ENCODE measurements around the gene TSC22D4. TPM values are rescaled to one million over a fixed set of nuclear protein-coding genes. Genes with fewer than 3 reads are reported as not detected.
A peak's percentile ranks its signal among the peaks of the same experiment; 100 is the strongest.

The TSC22D4 gene
- total RNA-seq, 2 experiments from 2014 or later: 113 to 128 TPM

- peaks cover 66% of the 10 kb centered on the region for H3K4me1 Mint-ChIP-seq
- DNase-seq: no peak
- peak overlapping the region; percentile 93 for H3K27ac Mint-ChIP-seq
- peaks cover 60% of the 10 kb centered on the region for H3K36me3 Mint-ChIP-seq (ENCODE audit: low read depth)
- no peaks in the 10 kb centered on the region for H3K27me3 Mint-ChIP-seq
- H3K9me3 Mint-ChIP-seq: no peaks in the 10 kb centered on the region
- ChIA-PET POLR2A (interaction anchor here (1.3 kb wide), 1 partner anchor 11 kb away, joined by 6 read pairs; no protein-coding TSS in a partner anchor), CTCF (interaction anchor here (1.1 kb wide), 1 partner anchor 17 kb away, joined by 3 read pairs; no protein-coding TSS in a partner anchor)
- H3K4me3 Mint-ChIP-seq: peak overlapping the region; percentile 90
Measured at GRCh38 chr7:100433592-100434296, 45.3 kb downstream of the TSC22D4 start.

GRCh38 chr7:100433276-100433591 lies 45.8 kb downstream of the TSC22D4 start:
- POLR2A ChIA-PET: interaction anchor here (1.3 kb wide), 1 partner anchor 11 kb away, joined by 6 read pairs; no protein-coding TSS in a partner anchor
- CTCF ChIA-PET: no interaction called here
- Mint-ChIP-seq H3K9me3 (no peaks in the 10 kb centered on the region), H3K27ac (peak overlapping the region; percentile 93), H3K4me1 (peaks cover 68% of the 10 kb centered on the region), H3K4me3 (no peak overlapping the region), H3K36me3 (ENCODE audit: low read depth) (peaks cover 60% of the 10 kb centered on the region), H3K27me3 (no peaks in the 10 kb centered on the region)
- no peak for DNase-seq

GRCh38 chr7:100432621-100433275 lies 46.3 kb downstream of the TSC22D4 start:
- peaks cover 73% of the 10 kb centered on the region for H3K4me1 Mint-ChIP-seq
- H3K9me3 Mint-ChIP-seq: peaks cover 3% of the 10 kb centered on the region
- no peak for DNase-seq
- CTCF ChIA-PET: interaction anchor here (0.6 kb wide), 1 partner anchor 18 kb away, joined by 4 read pairs; no protein-coding TSS in a partner anchor
- H3K27me3 Mint-ChIP-seq: no peaks in the 10 kb centered on the region
- H3K36me3 Mint-ChIP-seq (ENCODE audit: low read depth): peaks cover 64% of the 10 kb centered on the region
- H3K4me3 Mint-ChIP-seq: peak overlapping the region; percentile 2
- H3K27ac Mint-ChIP-seq: peak overlapping the region; percentile 94
- POLR2A ChIA-PET: no interaction called here

DNA sequence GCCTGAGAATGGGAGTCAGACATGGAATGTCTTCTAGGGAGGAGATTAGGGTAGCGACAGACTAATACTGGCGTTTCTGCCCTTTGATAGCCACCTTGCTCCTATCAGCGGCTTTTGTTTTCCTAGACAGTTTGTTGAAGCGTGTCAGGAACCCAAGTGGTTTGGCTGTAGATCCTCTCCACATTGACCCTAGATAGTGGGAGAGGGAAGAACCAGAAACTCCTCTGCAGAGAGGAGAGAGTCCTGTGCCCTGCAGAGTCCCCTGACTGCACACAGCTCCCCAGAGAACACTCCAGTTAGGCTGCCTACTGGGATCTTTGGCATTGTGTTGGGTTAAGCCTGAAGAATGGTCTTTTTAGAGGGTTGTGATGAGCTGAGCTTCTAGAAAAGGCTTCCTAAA lies 47.0 kb downstream of the TSC22D4 start:
- no peak for DNase-seq
- H3K27me3 Mint-ChIP-seq: no peaks in the 10 kb centered on the region
- ChIA-PET POLR2A (no interaction called here), CTCF (interaction anchor here (0.6 kb wide), 1 partner anchor 17 kb away, joined by 4 read pairs; no protein-coding TSS in a partner anchor)
- peaks cover 65% of the 10 kb centered on the region for H3K36me3 Mint-ChIP-seq (ENCODE audit: low read depth)
- peak overlapping the region; percentile 81 for H3K4me3 Mint-ChIP-seq
- H3K9me3 Mint-ChIP-seq: peaks cover 5% of the 10 kb centered on the region
- H3K27ac Mint-ChIP-seq: peak overlapping the region; percentile 94
- H3K4me1 Mint-ChIP-seq: peaks cover 70% of the 10 kb centered on the region

- POLR2A ChIA-PET: no interaction called here
- Mint-ChIP-seq H3K4me3 (peak overlapping the region; percentile 81), H3K27me3 (no peaks in the 10 kb centered on the region), H3K36me3 (ENCODE audit: low read depth) (peaks cover 63% of the 10 kb centered on the region), H3K27ac (peak overlapping the region; percentile 94), H3K9me3 (peaks cover 5% of the 10 kb centered on the region), H3K4me1 (peaks cover 67% of the 10 kb centered on the region)
- no peak for DNase-seq
- CTCF ChIA-PET: no interaction called here
Measured at GRCh38 chr7:100431286-100431735, 47.7 kb downstream of the TSC22D4 start.

- peak overlapping the region; percentile 94 for H3K27ac Mint-ChIP-seq
- H3K36me3 Mint-ChIP-seq (ENCODE audit: low read depth): peaks cover 61% of the 10 kb centered on the region
- POLR2A ChIA-PET: interaction anchor here (0.6 kb wide), 1 partner anchor 16 kb away, joined by 4 read pairs; no protein-coding TSS in a partner anchor
- peaks cover 5% of the 10 kb centered on the region for H3K9me3 Mint-ChIP-seq
- DNase-seq: peak; percentile 30
- H3K4me3 Mint-ChIP-seq: peak overlapping the region; percentile 81
- peaks cover 3% of the 10 kb centered on the region for H3K27me3 Mint-ChIP-seq
- peaks cover 66% of the 10 kb centered on the region for H3K4me1 Mint-ChIP-seq
- CTCF ChIA-PET: interaction anchor here (0.6 to 2.6 kb wide), 3 partner anchors 19 to 1039 kb away, joined by 6 to 14 read pairs (median 6); no protein-coding TSS in a partner anchor
Measured at GRCh38 chr7:100430493-100431285, 48.3 kb downstream of the TSC22D4 start.

DNA sequence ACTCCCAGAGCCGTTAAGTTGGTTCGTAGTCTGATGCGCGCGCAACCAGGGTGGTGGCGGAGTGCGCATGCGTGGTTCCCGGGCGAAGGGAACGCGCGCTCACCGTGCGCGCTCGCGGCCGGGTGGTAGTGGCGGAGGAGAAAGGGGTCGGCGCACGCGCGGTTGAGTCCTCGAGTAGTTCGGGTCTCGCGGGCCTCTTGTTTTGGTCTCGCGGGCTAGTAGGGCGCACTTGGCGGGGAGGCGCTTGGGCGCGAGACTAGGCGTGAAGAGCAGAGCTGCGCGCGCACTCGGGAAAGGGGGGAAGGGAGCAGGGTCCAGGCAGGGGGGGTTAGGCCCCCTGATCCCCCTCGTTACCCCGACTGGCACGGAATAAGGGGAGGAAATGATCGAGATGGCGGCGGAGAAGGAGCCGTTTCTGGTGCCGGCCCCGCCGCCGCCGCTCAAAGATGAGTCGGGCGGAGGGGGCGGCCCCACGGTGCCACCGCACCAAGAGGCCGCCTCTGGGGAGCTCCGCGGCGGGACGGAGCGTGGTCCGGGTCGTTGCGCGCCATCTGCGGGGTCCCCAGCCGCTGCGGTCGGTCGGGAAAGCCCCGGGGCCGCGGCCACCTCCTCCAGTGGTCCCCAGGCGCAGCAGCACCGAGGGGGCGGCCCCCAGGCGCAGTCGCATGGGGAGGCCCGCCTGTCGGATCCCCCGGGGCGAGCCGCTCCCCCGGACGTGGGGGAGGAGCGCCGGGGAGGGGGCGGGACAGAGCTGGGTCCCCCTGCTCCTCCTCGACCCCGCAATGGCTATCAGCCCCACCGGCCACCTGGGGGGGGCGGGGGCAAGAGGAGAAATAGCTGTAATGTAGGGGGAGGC lies 49.1 kb downstream of the TSC22D4 start, which contains the start of gene MEPCE:
MEPCE (plus strand) TSS at position 195 of the 856 bp plus-strand sequence; CDS start at position 383, 188 bp downstream.
- peak; percentile 96 for DNase-seq
- Mint-ChIP-seq H3K27me3 (peaks cover 3% of the 10 kb centered on the region), H3K4me3 (peak within 1 kb of the TSS; percentile 97), H3K4me1 (peaks cover 60% of the 10 kb centered on the region), H3K9me3 (peaks cover 5% of the 10 kb centered on the region), H3K27ac (peak within 1 kb of the TSS; percentile 100), H3K36me3 (ENCODE audit: low read depth) (peaks cover 54% of the 10 kb centered on the region)
- ChIA-PET CTCF (interaction anchor here (0.6 to 2.6 kb wide), 7 partner anchors 19 to 1038 kb away, joined by 3 to 14 read pairs (median 5); partner anchors contain the start of gene LAMTOR4), POLR2A (interaction anchor here (0.6 to 1.1 kb wide), 5 partner anchors 17 to 1049 kb away, joined by 3 to 5 read pairs (median 3); no protein-coding TSS in a partner anchor)

- DNase-seq: peak; percentile 100
- Mint-ChIP-seq H3K9me3 (peaks cover 5% of the 10 kb centered on the region), H3K36me3 (ENCODE audit: low read depth) (peaks cover 46% of the 10 kb centered on the region), H3K27ac (peak overlapping the region; percentile 100), H3K4me1 (peaks cover 52% of the 10 kb centered on the region), H3K27me3 (peaks cover 3% of the 10 kb centered on the region), H3K4me3 (peak overlapping the region; percentile 97)
- ChIA-PET CTCF (interaction anchor here (0.6 to 2.6 kb wide), 17 partner anchors 9 to 308 kb away, joined by 3 to 14 read pairs (median 4); partner anchors contain the start of gene LAMTOR4), POLR2A (interaction anchor here (0.6 to 1.1 kb wide), 5 partner anchors 31 to 1048 kb away, joined by 3 to 5 read pairs (median 3); no protein-coding TSS in a partner anchor)
Measured at GRCh38 chr7:100428967-100429636, 49.9 kb downstream of the TSC22D4 start.

- POLR2A ChIA-PET: interaction anchor here (0.6 to 1.1 kb wide), 8 partner anchors 30 to 1047 kb away, joined by 3 to 9 read pairs (median 3); partner anchors contain the start of genes FBXO24, GPC2 and POP7
- H3K27me3 Mint-ChIP-seq: peaks cover 3% of the 10 kb centered on the region
- peak; percentile 97 for DNase-seq
- CTCF ChIA-PET: interaction anchor here (0.6 to 2.6 kb wide), 15 partner anchors 8 to 307 kb away, joined by 3 to 14 read pairs (median 4); partner anchors contain the start of gene LAMTOR4
- H3K36me3 Mint-ChIP-seq (ENCODE audit: low read depth): peaks cover 39% of the 10 kb centered on the region
- peaks cover 45% of the 10 kb centered on the region for H3K4me1 Mint-ChIP-seq
- H3K27ac Mint-ChIP-seq: peak within 1 kb of the TSS; percentile 100
- peaks cover 5% of the 10 kb centered on the region for H3K9me3 Mint-ChIP-seq
- H3K4me3 Mint-ChIP-seq: peak within 1 kb of the TSS; percentile 97
Measured at GRCh38 chr7:100428199-100428966, 50.6 kb downstream of the TSC22D4 start, which contains the start of gene ZCWPW1. TSS of gene ZCWPW1 (minus strand) at chr7:100428703. CDS start at chr7:100420649, 8,054 bp downstream.

DNA sequence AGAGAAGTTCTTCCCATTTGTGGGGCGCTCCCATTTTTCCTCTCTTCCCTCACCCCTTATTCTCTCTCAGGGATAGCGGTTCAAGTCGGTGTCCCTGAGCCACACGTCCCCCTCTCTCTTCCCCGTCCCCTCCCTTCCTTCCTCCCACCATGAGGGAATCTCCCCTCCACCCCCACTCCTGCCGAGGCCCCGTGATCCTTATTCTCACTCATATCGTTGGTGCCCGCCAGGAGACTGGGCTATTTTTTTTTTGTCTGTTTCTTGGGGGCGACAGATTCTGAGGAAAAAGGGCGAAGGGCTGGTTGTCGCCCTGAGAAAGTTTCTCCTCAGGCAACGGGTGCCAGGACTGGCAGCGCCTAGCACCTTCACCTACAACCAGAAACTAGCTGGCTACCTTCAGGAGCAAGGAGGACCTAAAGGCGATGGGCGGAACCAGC lies 51.2 kb downstream of the TSC22D4 start:
- H3K27ac Mint-ChIP-seq: peak overlapping the region; percentile 100
- ChIA-PET POLR2A (interaction anchor here (0.6 to 1.1 kb wide), 3 partner anchors 158 to 251 kb away, joined by 3 to 9 read pairs (median 3); partner anchors contain the start of genes FBXO24 and GPC2), CTCF (interaction anchor here (1.2 to 2.6 kb wide), 7 partner anchors 9 to 277 kb away, joined by 3 to 14 read pairs (median 5); no protein-coding TSS in a partner anchor)
- H3K4me3 Mint-ChIP-seq: peak overlapping the region; percentile 97
- H3K4me1 Mint-ChIP-seq: peaks cover 39% of the 10 kb centered on the region
- H3K27me3 Mint-ChIP-seq: peaks cover 3% of the 10 kb centered on the region
- peaks cover 33% of the 10 kb centered on the region for H3K36me3 Mint-ChIP-seq (ENCODE audit: low read depth)
- peaks cover 5% of the 10 kb centered on the region for H3K9me3 Mint-ChIP-seq
- DNase-seq: no peak
